ENCODE results near the gene KRTAP5-4.
"Not testable (repeated sequence)": the region's sequence is repeated elsewhere in the genome, so short reads cannot be mapped to it uniquely, and the experiment has no call there.

KRTAP5-4 gene

DNA sequence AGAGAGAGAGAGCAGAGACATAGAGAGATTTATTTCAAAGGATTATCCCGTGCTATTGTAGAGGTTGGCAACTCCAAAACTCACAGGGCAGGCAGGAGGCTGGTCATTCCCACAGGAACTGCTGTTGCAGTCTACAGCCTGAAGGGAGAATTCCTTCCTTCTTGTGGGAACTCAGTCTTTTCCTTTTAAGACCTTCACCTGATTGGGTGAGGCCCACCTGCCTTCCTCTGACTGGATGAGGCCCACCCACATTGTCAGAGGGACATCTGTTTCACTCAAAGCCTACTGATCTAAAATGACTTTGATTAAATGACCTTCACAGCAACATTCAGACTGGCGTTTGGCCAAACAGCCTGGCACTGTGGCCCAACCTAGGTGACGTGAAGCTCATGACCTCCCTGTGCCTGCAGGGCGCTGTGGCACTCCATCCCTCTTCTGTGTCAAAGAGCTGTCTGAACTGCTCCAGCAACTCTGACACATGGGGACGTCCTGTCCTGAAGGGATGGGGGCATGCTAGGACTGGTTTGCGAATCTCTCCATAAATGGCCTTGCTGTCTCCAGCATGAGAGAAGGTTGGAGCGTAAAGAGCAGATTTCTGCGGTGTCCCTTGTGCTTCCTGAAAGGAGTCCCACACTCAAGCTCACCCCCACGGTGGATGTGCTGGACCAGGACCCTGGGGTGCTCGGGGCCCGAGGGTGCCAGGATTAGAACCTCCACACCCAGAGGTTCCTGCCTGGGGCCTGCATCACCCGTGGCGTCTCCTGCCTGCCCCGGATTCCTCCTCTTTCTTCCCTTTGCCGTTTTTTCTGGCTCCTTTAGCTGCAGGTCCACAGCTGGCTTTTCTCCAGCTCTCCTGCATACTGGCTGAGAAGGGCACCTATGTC is 28.3 kb upstream of the KRTAP5-4 start:
- no peaks in the 10 kb centered on the region for H3K36me3 ChIP-seq (ENCODE audit: control insufficient read depth in 1 of 2, insufficient read depth in 2 of 2, low read depth in 1 of 2, low read length in 2 of 2)
- no peak overlapping the region for H3K9ac ChIP-seq (ENCODE audit: low read length)
- H3K18ac ChIP-seq (ENCODE audit: low read depth in 1 of 2, low read length in 2 of 2): no peak overlapping the region
- no peaks in the 10 kb centered on the region for H3K79me1 ChIP-seq (replicated peaks; ENCODE audit: low read length, poor library complexity, severe bottlenecking)
- H3K23ac ChIP-seq (ENCODE audit: low read length in 2 of 2): no peak overlapping the region
- H2BK120ac ChIP-seq (ENCODE audit: low read depth, low read length): no peak overlapping the region
- no peak for DNase-seq
- no peak overlapping the region for H3K4me3 ChIP-seq (ENCODE audit: insufficient read depth in 1 of 2, low read depth in 1 of 2, low read length in 2 of 2)
- H3K27me3 ChIP-seq (ENCODE audit: control insufficient read depth in 1 of 2, insufficient read depth in 1 of 2, low read length in 2 of 2): peaks cover 26 to 64% of the 10 kb centered on the region in 2 experiments
- H3K14ac ChIP-seq (ENCODE audit: low read length in 2 of 2): no peak overlapping the region
- H3K9me3 ChIP-seq (ENCODE audit: control insufficient read depth, low read length): no peaks in the 10 kb centered on the region
- H3K4me1 ChIP-seq (ENCODE audit: control insufficient read depth, insufficient read depth, low read depth, low read length): peaks cover 10% of the 10 kb centered on the region
- H4K91ac ChIP-seq (ENCODE audit: low read length): no peak overlapping the region
- no peak overlapping the region for H3K27ac ChIP-seq (ENCODE audit: low read length, poor library complexity, severe bottlenecking)
- no peak overlapping the region for H2BK12ac ChIP-seq (ENCODE audit: low read length in 2 of 2)
- H2AK5ac ChIP-seq (ENCODE audit: low read length, severe bottlenecking): no peak overlapping the region
- no peak overlapping the region for H3K4me2 ChIP-seq (ENCODE audit: low read length, poor library complexity, severe bottlenecking)
- WGBS: 84% methylated on average over 15 of the region's 15 CpGs
- H2AFZ ChIP-seq (ENCODE audit: low read depth, low read length): no peak overlapping the region
- no peak overlapping the region for H4K8ac ChIP-seq (ENCODE audit: low read length)
- H2BK5ac ChIP-seq (ENCODE audit: low read depth, low read length, poor library complexity, severe bottlenecking): no peak overlapping the region
- H2BK15ac ChIP-seq (ENCODE audit: low read depth, poor library complexity, severe bottlenecking): no peak overlapping the region
- H3K4ac ChIP-seq (ENCODE audit: low read depth in 1 of 2, low read length in 2 of 2): no peak overlapping the region

DNA sequence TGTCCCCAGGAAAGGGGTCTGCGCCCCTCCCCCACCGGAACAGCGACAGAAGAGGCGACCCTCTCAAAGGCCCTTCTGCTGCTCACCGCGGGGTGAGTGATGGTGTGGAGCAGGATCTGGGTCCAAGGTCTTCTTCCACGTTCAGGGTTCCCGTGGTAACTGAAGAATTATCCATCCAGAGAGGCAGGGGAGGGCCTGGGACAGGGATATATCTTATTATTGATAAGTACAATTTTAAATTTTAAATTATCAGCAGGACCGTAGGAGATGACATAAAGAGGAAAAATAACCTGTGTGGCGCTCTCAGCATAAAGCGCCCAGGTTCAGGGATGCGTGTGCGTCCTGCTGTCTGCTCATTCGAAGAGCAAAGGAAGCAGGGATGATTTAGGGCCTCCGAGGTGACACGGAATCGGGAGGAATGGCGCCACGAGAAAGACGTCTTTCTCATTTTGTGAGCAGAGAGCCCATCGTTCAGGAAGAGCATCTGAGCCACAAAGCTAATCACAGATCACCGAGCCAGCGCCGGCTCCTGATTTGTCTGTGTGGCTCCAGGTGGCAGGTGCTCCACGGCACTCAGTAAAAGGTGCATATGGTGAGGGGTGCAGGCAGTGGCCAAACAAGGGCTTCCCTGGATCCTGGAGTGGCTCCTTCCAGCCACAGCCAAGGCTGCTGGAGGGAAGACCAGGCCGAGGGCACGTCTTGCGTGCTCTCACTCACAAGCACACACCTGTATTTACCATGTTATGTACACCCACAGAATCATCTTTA is 26.9 kb upstream of the KRTAP5-4 start:
- no peaks in the 10 kb centered on the region for H3K36me3 ChIP-seq (ENCODE audit: control insufficient read depth in 1 of 2, insufficient read depth in 2 of 2, low read depth in 1 of 2, low read length in 2 of 2)
- no peak overlapping the region for H3K27ac ChIP-seq (ENCODE audit: low read length, poor library complexity, severe bottlenecking)
- no peak overlapping the region for H3K23ac ChIP-seq (ENCODE audit: low read length in 2 of 2)
- H3K4me2 ChIP-seq (ENCODE audit: low read length, poor library complexity, severe bottlenecking): no peak overlapping the region
- H3K18ac ChIP-seq (ENCODE audit: low read depth in 1 of 2, low read length in 2 of 2): no peak overlapping the region
- peaks cover 33 to 61% of the 10 kb centered on the region in 2 experiments for H3K27me3 ChIP-seq (ENCODE audit: control insufficient read depth in 1 of 2, insufficient read depth in 1 of 2, low read length in 2 of 2)
- H3K4ac ChIP-seq (ENCODE audit: low read depth in 1 of 2, low read length in 2 of 2): no peak overlapping the region
- no peak overlapping the region for H4K8ac ChIP-seq (ENCODE audit: low read length)
- no peak overlapping the region for H2BK15ac ChIP-seq (ENCODE audit: low read depth, poor library complexity, severe bottlenecking)
- peaks cover 5% of the 10 kb centered on the region for H3K4me1 ChIP-seq (ENCODE audit: control insufficient read depth, insufficient read depth, low read depth, low read length)
- no peak overlapping the region for H2AK5ac ChIP-seq (ENCODE audit: low read length, severe bottlenecking)
- H3K9me3 ChIP-seq (ENCODE audit: control insufficient read depth, low read length): no peaks in the 10 kb centered on the region
- no peak overlapping the region for H3K14ac ChIP-seq (ENCODE audit: low read length in 2 of 2)
- H4K91ac ChIP-seq (ENCODE audit: low read length): no peak overlapping the region
- DNase-seq: no peak
- H3K9ac ChIP-seq (ENCODE audit: low read length): no peak overlapping the region
- H2BK5ac ChIP-seq (ENCODE audit: low read depth, low read length, poor library complexity, severe bottlenecking): no peak overlapping the region
- no peak overlapping the region for H3K4me3 ChIP-seq (ENCODE audit: insufficient read depth in 1 of 2, low read depth in 1 of 2, low read length in 2 of 2)
- no peak overlapping the region for H2BK120ac ChIP-seq (ENCODE audit: low read depth, low read length)
- H3K79me1 ChIP-seq (replicated peaks; ENCODE audit: low read length, poor library complexity, severe bottlenecking): no peaks in the 10 kb centered on the region
- H2AFZ ChIP-seq (ENCODE audit: low read depth, low read length): no peak overlapping the region
- no peak overlapping the region for H2BK12ac ChIP-seq (ENCODE audit: low read length in 2 of 2)
- WGBS: 93% methylated on average over 23 of the region's 28 CpGs

DNA sequence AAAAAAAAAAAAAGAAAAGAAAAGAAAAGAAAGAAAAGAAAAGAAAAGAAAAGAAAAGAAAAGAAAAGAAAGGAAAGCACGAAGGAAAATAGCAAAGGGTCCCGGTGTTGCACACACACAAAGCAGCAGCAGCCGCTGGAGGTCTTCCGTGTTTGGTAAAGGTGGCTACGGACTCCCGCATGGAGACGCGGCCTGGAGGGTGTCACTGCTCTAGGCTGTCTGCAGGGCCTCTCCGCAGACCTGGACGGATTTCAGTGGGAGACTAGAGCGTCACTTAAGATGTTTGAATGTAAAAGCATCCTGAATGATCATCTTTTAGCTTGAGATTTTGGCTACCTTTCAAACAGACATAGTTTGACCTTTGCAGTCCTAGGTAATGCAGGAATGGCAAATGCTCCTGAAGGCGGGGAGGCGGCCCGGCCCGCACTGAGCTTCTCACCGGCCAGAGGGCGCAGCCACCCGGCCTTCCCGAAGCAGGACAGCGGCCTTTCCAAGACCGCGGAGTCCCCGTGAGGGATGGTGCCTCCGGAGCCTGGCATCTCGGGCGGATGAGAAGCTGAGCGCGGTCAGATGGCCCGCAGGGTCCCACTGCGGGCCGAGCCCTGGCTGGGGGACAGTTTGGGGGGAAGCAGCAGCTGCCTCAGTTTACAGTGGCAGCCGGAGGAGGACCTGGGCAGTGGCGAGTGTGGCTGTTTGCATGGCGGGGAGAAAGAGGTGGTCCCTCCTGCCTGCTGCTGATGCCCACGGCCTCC is 26.1 kb upstream of the KRTAP5-4 start:
- H3K27me3 ChIP-seq (ENCODE audit: control insufficient read depth in 1 of 2, insufficient read depth in 1 of 2, low read length in 2 of 2): peaks cover 36 to 58% of the 10 kb centered on the region in 2 experiments
- H3K36me3 ChIP-seq (ENCODE audit: control insufficient read depth in 1 of 2, insufficient read depth in 2 of 2, low read depth in 1 of 2, low read length in 2 of 2): no peaks in the 10 kb centered on the region
- peaks cover 4% of the 10 kb centered on the region for H3K4me1 ChIP-seq (ENCODE audit: control insufficient read depth, insufficient read depth, low read depth, low read length)
- 91% methylated on average over 35 of the region's 35 CpGs for WGBS
- no peaks in the 10 kb centered on the region for H3K9me3 ChIP-seq (ENCODE audit: control insufficient read depth, low read length)
- H2BK120ac ChIP-seq (ENCODE audit: low read depth, low read length): no peak overlapping the region
- H2AK5ac ChIP-seq (ENCODE audit: low read length, severe bottlenecking): no peak overlapping the region
- no peak overlapping the region for H3K14ac ChIP-seq (ENCODE audit: low read length in 2 of 2)
- no peak overlapping the region for H3K18ac ChIP-seq (ENCODE audit: low read depth in 1 of 2, low read length in 2 of 2)
- no peak overlapping the region for H3K27ac ChIP-seq (ENCODE audit: low read length, poor library complexity, severe bottlenecking)
- no peak overlapping the region for H2BK12ac ChIP-seq (ENCODE audit: low read length in 2 of 2)
- H2BK15ac ChIP-seq (ENCODE audit: low read depth, poor library complexity, severe bottlenecking): peak overlapping the region; percentile 12
- H3K9ac ChIP-seq (ENCODE audit: low read length): no peak overlapping the region
- H3K4me2 ChIP-seq (ENCODE audit: low read length, poor library complexity, severe bottlenecking): no peak overlapping the region
- no peak overlapping the region for H2BK5ac ChIP-seq (ENCODE audit: low read depth, low read length, poor library complexity, severe bottlenecking)
- H3K4me3 ChIP-seq (ENCODE audit: insufficient read depth in 1 of 2, low read depth in 1 of 2, low read length in 2 of 2): no peak overlapping the region
- H4K91ac ChIP-seq (ENCODE audit: low read length): no peak overlapping the region
- H2AFZ ChIP-seq (ENCODE audit: low read depth, low read length): no peak overlapping the region
- H3K79me1 ChIP-seq (replicated peaks; ENCODE audit: low read length, poor library complexity, severe bottlenecking): no peaks in the 10 kb centered on the region
- H3K4ac ChIP-seq (ENCODE audit: low read depth in 1 of 2, low read length in 2 of 2): no peak overlapping the region
- H3K23ac ChIP-seq (ENCODE audit: low read length in 2 of 2): no peak overlapping the region
- no peak overlapping the region for H4K8ac ChIP-seq (ENCODE audit: low read length)
- no peak for DNase-seq

DNA sequence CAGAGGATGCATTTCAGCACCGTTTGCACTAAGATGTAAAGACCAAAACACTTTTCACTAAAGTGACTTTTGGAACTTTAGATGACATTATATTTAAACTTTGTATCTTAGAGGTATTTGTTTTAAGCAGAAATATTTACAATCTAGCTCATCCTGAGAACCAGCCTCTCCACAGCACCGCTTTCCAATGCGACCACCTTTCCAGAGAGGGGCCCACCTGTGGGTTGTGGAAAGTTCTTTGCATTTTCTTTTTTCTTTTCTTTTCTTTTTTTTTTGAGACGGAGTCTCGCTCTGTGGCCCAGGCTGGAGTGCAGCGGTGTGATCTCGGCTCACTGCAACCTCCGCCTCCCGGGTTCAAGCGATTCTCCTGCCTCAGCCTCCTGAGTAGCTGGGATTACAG is 24.6 kb upstream of the KRTAP5-4 start:
- not testable (repeated sequence) for H3K9ac ChIP-seq (ENCODE audit: low read length); H3K9me3 ChIP-seq (ENCODE audit: control insufficient read depth, low read length); H4K91ac ChIP-seq (ENCODE audit: low read length); H3K27ac ChIP-seq (ENCODE audit: low read length, poor library complexity, severe bottlenecking); H2BK12ac ChIP-seq (ENCODE audit: low read length in 2 of 2); H3K4ac ChIP-seq (ENCODE audit: low read depth in 1 of 2, low read length in 2 of 2); H3K14ac ChIP-seq (ENCODE audit: low read length in 2 of 2); H2BK15ac ChIP-seq (ENCODE audit: low read depth, poor library complexity, severe bottlenecking); DNase-seq; H4K8ac ChIP-seq (ENCODE audit: low read length); H3K4me2 ChIP-seq (ENCODE audit: low read length, poor library complexity, severe bottlenecking); H3K18ac ChIP-seq (ENCODE audit: low read depth in 1 of 2, low read length in 2 of 2); H3K79me1 ChIP-seq (replicated peaks; ENCODE audit: low read length, poor library complexity, severe bottlenecking); H3K23ac ChIP-seq (ENCODE audit: low read length in 2 of 2); H2AK5ac ChIP-seq (ENCODE audit: low read length, severe bottlenecking); H3K4me1 ChIP-seq (ENCODE audit: control insufficient read depth, insufficient read depth, low read depth, low read length); H3K36me3 ChIP-seq (ENCODE audit: control insufficient read depth in 1 of 2, insufficient read depth in 2 of 2, low read depth in 1 of 2, low read length in 2 of 2); H2BK5ac ChIP-seq (ENCODE audit: low read depth, low read length, poor library complexity, severe bottlenecking); H2AFZ ChIP-seq (ENCODE audit: low read depth, low read length); H3K4me3 ChIP-seq (ENCODE audit: insufficient read depth in 1 of 2, low read depth in 1 of 2, low read length in 2 of 2); H2BK120ac ChIP-seq (ENCODE audit: low read depth, low read length)
- WGBS: 100% methylated on average over 6 of the region's 10 CpGs
- H3K27me3 ChIP-seq (ENCODE audit: control insufficient read depth in 1 of 2, insufficient read depth in 1 of 2, low read length in 2 of 2): peaks cover 34 to 54% of the 10 kb centered on the region in 2 experiments

Measured in mesenchymal stem cell (in vitro differentiated cells and primary cell).